ENCODE measurements around the gene TTYH3.

The TTYH3 gene

DNA sequence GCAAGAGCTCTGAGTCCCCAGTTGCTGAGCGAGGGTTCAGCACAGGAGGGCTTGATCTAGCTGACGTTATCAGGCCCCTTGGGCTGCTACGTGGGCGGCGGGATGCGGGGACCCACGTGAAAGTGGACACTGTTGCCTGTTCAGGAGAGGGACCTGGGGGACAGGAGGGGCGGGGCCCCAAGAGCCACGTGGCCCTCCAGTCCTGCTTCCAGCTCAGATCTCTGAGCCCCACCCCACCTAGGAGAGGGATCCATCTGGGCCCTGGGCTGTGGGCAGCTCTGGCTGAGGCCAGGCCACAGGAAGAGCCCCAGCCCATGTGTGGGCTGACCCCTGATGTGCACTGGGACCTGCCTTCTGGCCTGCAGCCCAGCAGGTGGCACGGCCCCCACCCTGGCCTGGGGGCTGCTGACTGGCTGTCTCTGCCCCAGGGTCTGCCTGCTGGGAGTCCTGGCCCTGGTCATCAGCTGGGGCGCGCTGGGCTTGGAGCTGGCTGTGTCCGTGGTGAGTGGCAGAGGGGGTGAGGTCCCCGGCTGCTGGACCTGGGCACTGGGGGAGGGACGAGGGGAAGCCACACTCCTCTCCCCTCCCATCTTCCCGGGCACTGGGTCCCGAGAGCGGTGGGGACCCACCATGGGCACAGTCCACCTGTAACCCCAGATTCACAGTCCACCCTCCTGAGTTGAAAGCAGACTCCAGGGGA is 17.5 kb downstream of the TTYH3 start:
- DNase-seq: no peak

GRCh38 chr7:2649991-2650390 is 18.2 kb downstream of the TTYH3 start:
- no peak for DNase-seq

GRCh38 chr7:2650451-2650850 is 18.7 kb downstream of the TTYH3 start:
- no peak for DNase-seq

DNA sequence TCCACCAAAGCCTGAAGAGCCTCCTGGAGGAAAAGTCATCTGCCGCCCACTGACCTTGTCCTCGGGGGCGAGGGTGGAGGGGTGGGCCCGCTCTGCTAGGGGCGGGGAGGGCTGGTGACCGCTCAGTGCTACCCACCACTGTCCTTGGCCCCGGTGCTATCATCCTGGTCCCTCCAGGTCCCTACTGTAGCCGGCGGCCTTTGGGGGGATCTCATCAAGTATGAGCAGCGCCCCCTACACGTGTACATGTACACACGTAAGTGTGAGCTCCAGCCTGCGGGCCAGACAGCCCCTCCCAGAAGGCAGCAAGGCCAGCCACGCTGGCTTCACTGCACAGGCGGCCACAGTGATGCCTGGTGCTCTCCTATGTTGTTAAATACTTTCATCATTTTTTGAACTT is 19.6 kb downstream of the TTYH3 start:
- DNase-seq: no peak

- DNase-seq: no peak
Measured at GRCh38 chr7:2651847-2652735, 20.3 kb downstream of the TTYH3 start.

DNA sequence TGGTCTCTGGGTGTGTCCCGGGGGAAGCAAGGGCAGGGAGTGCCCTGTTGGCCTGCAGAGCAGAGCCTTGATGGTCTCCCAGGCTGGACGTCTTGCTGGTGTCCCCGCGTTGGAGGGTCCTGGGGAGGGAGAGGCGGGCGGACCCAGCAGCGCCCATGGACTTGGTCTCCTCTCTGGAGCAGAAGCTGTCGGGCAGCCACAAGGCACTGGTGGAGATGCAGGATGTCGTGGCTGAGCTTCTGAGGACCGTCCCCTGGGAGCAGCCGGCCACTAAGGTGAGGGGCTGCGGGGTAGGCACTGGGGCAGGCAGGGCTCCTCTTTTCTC is 20.9 kb downstream of the TTYH3 start:
- no peak for DNase-seq

- DNase-seq: no peak
Measured at GRCh38 chr7:2654059-2654458, 22.3 kb downstream of the TTYH3 start.

DNA sequence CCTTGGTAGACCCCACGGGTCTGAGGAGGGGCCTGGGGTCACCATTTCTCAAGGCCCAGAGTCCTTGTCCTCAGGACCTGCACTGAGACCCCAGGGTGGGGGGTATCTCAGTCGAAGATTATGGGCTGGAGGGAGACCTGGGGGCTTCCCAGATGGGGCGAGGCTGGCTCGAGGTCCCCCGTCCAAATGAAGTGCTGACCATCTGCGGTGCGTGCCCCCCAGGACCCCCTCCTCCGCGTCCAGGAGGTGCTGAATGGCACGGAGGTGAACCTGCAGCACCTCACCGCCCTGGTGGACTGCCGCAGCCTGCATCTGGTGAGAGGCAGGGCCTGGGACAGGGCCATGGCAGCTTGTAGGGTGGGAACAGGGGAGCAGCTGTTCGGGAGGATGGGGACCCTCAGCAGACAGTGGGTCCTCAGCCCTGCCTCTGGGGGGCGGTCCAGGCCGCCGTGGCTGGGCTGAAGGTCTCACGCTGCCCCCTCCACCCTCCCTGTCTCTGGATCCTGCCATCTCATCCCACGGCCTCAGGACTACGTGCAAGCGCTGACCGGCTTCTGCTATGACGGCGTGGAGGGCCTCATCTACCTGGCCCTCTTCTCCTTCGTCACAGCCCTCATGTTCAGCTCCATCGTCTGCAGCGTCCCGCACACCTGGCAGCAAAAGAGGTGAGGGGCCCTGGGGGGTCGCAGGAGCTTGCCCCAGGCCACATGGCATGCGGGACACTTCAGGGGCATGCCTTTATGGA is 24.3 kb downstream of the TTYH3 start:
- DNase-seq: no peak

- DNase-seq: peak in 1 of 5 experiments; percentile 29
Measured at GRCh38 chr7:2657208-2657607, 25.4 kb downstream of the TTYH3 start.

DNA sequence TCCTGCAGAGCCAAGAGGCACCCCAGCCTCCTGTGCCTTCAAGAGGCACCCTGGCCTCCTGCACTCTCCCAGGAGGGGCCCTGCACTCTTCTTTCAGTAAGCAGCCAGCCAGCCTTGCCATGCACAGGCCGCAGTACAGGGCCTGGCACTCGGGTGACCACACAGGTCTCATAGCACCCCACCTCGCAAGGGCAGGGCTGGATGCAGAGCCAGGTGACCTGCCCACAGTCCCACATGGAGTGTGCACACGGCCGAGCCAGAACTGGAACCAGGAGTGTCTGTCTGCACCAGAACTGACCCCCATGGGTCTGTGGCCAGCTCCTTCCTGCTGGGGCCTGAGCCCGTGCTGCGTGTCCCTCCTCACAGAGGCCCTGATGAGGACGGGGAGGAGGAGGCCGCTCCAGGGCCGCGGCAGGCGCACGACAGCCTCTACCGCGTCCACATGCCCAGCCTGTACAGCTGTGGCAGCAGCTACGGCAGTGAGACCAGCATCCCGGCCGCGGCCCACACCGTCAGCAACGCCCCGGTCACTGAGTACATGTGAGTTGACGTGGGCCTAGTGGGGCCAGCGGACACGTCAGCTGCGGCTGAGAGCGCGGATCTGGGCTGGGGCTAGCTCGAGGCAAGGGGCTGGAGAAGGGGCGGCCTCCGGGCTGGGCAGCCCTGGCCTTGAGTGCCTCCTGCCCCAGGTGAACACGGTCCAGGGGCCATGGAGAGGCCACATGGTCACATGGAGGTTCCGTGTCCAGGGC is 26.3 kb downstream of the TTYH3 start:
- no peak for DNase-seq

DNA sequence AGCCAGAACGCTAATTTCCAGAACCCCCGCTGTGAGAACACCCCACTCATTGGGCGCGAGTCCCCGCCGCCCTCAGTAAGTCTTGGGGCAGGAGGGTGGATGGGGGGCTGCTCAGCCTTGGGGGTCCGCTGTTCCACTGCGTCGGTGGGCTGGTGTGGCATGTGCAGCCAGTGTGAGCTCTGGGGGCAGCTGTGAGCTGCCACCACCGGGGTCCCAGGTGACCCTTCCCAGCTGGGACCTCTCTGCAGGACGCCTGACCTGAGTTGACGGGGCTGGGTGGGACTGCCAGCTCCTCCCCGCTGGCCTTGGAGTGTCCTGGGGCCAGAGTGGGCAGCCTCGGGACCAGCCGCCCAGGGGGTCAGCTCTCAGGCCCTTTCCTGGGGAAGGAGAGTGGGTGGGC is 27.2 kb downstream of the TTYH3 start:
- no peak for DNase-seq

GRCh38 chr7:2659556-2660358 is 28.0 kb downstream of the TTYH3 start:
- DNase-seq: no peak

DNA sequence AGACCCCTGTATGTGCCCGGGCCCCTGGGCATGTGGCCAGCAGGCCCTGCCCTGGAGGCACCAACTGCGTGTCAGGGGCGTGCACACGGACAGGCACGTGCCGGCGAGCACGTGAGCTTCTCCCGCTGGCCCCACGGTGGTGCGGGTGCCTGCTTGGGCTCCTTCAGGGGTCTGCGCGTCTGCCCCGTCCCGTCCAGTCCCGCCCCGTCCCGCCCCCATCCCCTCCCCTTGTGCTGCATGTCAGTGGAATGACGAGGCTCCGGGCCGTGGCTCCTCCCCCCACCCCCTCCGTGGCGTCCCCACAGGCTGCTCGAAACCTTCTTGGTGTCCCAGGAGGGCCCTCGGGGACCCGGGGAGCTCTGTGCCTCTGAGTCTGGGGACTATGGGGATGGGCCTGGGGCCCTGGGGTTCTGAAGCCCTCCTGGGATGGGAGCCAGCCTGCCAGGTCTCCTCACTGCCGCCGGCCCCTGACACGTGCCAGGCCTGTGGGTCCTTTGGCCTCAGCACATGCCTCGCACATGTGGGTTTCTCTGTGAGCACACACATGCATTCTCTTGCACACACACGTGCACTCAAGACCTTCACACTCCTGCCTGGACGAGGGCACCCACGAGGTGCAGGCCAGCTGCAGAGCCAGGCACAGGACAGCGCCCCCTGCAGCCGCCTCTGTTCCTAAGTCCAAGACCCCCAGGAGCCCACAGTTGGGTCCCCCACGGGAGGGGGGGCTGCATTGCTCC is 28.7 kb downstream of the TTYH3 start:
- no peak for DNase-seq

- DNase-seq: no peak
Measured at GRCh38 chr7:2661096-2661449, 29.3 kb downstream of the TTYH3 start.

DNA sequence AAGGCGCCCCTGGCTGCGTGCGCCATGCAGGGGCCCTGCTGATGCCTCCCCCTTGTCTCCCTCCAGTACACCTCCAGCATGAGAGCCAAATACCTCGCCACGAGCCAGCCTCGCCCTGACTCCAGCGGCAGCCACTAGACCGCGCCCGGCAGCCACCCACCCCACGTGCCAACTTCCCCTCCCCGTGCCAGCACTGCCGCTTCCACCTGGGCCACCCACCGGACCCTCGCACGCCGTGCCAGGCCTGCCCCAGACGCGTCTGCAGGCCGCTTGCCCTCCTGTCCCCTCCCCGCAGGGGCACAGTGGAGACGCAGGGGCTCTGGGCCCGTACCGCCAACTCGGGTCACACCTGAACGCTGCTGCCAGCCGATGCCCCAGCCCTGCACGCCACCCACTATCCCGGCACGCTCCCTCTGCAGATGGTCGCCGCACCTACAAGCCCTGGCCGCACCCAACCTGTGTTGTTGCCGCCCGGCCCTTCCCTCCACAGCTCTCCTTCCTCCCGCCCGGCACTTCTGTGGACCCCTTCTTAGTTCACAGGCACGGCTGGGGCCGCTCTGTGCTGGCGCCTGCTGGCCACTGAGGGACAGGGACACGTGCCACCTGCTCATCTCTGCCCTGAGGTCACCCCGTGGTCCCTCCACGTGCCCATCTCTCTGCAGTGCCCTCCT is 30.0 kb downstream of the TTYH3 start:
- no peak for DNase-seq

GRCh38 chr7:2662273-2663120 is 30.7 kb downstream of the TTYH3 start:
- no peak for DNase-seq

GRCh38 chr7:2663121-2663886 is 31.5 kb downstream of the TTYH3 start:
- no peak for DNase-seq

DNA sequence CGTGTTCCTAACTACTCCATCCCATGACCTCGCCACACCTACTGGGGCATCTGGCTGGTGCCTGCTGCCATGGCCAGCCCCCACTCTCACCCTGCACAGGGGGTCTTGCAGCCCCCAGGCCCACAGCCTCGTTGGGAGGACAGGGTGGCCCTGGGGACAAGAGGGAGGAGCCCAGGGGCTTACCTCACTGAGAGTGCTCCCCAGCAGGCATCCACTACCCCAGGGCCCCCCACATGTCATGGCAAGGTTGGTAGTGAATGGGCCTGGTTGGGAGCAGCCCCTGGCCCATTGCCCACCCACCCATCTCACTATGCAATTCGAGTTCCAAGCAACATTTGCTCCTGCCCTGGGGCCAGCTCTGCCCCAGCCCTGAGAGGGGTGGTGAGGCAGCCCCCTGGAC is 32.2 kb downstream of the TTYH3 start:
- no peak for DNase-seq

DNA sequence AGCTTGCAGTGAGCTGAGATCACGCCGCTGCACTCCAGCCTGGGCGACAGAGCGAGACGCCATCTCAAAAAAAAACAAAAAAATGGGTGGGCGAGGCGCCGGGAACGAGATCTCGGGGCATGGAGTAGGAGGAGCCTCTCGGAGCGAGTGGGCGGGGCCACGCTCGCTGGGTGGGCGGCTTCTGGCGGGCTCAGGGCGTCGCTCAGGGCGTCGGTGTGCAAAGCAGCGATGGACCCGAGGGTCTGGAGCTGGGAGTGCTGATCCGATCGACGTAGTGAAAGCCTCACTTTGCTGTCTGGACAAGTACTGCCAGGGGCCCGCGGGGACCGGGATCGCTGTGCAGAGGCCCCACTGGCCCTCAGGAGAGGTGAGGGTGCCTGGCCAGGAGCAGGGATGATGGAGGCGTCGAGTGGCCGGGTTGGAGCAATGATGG is 33.6 kb downstream of the TTYH3 start:
- DNase-seq: no peak
